GM12865 (cell line): ENCODE measurements around the gene CDH4.

Experiments used
- DNase-seq: peaks from one replicate; pipeline ENCODE4 v3.0.0; 2010; ENCODE audit warnings: low read depth
- H3K4me3 ChIP-seq: 2 replicates; pipeline ENCODE4 v1.5.1; 2011; ENCODE audit warnings: mild to moderate bottlenecking, low read depth, low read length, control low read depth
- TF ChIP-seq, protein P1 (sequence below): IDR thresholded peaks from 2 replicates; pipeline ENCODE4 v1.5.1; 2011; ENCODE audit warnings: low read length, control low read depth, low read depth, inconsistent platforms; ENCODE audit not compliant: insufficient read depth; ENCODE audit errors: missing control alignments

The CDH4 gene

DNA sequence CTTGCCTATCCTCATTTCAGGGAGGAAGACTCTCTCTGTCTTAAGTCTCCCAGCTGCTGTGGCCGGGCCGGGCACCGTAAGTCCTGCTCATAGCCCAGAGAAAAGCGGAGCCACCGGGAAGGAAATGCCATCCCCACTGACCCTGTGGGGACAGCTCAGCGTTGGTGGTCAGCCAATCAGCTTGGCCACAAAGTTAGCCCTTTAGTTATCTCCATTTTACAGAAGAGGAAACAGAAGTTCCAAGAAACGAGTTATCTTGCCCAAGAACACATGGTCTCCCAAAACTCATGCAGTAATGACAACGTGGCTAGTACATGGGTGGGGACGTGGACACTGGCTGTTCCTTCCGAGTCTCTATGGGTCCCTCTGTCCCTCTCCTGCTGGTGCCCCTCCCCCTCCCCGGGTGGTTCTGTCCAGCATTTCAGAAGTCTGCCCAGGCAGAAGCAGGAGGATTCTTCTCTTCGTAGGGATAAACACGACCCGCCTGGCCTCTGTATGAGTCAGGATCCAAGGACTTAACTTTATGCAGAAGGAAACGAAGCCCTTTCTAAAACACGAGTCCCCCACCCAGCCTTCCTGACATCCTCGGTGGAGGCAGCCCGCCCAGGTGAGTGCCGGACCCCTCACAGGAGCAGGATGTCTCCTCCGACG, 273.8 kb downstream of the CDH4 start:
- TF ChIP-seq, protein P1, sequence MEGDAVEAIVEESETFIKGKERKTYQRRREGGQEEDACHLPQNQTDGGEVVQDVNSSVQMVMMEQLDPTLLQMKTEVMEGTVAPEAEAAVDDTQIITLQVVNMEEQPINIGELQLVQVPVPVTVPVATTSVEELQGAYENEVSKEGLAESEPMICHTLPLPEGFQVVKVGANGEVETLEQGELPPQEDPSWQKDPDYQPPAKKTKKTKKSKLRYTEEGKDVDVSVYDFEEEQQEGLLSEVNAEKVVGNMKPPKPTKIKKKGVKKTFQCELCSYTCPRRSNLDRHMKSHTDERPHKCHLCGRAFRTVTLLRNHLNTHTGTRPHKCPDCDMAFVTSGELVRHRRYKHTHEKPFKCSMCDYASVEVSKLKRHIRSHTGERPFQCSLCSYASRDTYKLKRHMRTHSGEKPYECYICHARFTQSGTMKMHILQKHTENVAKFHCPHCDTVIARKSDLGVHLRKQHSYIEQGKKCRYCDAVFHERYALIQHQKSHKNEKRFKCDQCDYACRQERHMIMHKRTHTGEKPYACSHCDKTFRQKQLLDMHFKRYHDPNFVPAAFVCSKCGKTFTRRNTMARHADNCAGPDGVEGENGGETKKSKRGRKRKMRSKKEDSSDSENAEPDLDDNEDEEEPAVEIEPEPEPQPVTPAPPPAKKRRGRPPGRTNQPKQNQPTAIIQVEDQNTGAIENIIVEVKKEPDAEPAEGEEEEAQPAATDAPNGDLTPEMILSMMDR = no peak
- no peak overlapping the region for H3K4me3 ChIP-seq
- no peak for DNase-seq

DNA sequence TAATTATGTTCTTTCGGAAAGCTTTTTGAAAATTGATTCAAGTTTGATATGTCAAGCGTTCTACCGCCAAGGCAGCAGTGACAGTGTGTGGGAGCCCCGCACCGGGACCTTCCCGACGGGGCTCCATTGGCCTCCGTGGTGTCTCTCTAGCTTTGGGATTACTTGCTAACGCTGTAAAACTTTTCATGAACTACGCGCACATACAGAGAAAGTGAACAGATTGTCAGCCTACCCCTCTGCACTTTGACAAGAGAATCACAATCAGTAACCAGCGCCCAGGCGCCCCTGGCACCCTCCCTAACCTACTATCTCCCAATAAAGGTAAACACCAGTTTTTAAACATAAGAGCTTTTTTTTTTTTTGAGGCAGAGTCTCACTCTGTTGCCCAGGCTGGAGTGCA, 274.8 kb downstream of the CDH4 start:
- TF ChIP-seq, protein P1 = no peak
- no peak for DNase-seq
- no peak overlapping the region for H3K4me3 ChIP-seq

DNA sequence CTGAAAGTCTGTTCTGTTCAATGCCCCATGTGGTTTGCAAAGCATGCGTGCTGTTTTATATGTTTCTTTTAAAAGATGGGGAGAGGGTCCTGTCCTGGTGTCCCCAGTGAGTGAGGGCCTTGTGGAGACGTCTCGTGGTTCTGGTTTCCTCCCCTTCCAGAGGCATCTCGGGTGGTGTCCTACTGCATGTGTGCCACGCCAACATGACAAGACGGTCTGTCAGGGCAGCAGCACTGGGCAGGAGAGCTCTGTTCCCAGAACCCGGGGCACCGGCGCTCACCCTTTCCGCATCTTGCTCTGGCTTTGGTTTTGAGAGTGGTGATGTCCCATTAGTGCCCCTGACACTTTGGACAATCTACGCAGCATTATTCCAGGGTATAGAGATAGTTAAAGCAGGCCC, 275.6 kb downstream of the CDH4 start:
- DNase-seq = no peak
- TF ChIP-seq, protein P1 = no peak
- H3K4me3 ChIP-seq = no peak overlapping the region

DNA sequence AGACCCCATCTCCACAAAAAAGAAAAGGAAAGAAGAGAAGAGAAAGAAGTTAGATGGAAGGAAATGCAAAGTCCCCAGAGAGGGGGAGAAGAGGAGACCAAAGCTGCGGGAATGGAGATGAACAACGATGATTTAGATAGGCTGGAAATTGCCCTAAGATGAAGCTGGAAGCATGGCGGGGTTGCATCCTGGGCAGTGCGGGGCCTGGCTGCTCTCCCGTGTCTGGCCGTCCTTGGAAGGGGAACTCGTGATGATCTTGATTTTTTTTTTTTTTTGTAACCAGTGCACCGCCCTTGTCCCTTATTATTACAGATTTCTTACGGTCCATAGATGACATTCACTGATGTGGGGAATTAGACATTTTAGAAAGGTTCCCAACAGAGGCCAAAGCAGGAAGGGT, 276.5 kb downstream of the CDH4 start:
- TF ChIP-seq, protein P1 = no peak
- no peak for DNase-seq
- no peak overlapping the region for H3K4me3 ChIP-seq

DNA sequence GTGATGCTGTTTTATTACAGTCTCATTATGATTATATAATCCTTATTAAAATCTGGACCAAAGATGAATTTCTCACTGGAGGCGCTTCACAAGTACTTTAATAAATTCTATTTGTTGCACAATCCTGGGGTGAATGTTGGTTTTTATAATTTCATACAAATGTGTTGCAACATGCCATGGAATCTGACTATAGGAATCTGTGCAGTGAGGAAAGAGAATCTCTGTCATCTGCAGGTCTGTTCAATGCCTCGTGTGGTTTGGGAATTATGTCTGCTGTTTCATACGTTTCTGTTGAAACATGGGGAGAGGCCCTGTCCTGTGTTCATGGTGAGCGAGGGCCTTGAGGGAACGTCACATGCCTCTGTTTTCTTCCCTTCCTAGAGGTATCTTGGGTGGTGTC, 277.3 kb downstream of the CDH4 start:
- TF ChIP-seq, protein P1 = no peak
- no peak for DNase-seq
- H3K4me3 ChIP-seq = no peak overlapping the region

DNA sequence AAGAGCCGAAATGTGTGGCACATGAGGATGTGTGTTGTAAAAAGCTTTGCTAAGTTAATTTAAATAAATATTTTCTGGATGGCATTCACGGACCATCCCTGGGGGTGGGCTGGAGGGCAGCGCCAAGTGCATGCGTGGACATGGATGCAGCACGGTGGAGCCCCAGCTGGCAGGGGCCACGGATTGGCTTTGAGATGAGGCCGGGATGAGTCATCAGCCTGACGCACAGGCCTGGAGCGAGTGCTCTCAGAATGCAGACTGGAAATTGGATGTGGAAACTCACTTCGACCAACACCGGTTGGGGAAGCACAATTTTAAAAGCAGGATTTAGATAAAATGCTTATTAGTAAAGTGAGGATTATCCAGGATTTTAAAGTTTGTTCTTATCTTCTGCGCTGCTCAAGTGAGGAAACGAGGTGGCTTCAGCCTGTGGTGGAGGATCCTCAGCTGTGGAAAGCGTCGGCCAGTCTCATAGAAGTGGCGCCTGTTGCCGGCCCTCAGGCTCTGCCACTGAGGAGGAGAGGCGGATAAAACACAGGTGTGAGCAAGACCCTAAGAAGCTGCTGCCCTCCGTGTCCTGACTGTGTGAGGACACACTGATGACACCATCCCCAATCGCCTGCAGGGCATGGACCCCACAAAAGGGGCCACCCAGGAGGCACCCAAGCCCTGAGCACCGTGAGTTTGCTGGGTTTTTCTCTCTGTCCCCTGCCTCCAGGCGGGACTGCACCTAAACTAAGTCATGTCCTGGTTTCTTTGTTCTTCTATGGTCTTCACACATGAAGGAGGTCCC, 279.7 kb downstream of the CDH4 start:
- H3K4me3 ChIP-seq = no peak overlapping the region

More for the DNA sequence above, 279.7 kb downstream of the CDH4 start:
- no peak for DNase-seq
- TF ChIP-seq, protein P1 = no peak
